ENCODE measurements around the gene TTC23. TPM values are rescaled to one million over a fixed set of nuclear protein-coding genes. Genes with fewer than 3 reads are reported as not detected.
A peak's percentile ranks its signal among the peaks of the same experiment; 100 is the strongest.

The TTC23 gene, protein sequence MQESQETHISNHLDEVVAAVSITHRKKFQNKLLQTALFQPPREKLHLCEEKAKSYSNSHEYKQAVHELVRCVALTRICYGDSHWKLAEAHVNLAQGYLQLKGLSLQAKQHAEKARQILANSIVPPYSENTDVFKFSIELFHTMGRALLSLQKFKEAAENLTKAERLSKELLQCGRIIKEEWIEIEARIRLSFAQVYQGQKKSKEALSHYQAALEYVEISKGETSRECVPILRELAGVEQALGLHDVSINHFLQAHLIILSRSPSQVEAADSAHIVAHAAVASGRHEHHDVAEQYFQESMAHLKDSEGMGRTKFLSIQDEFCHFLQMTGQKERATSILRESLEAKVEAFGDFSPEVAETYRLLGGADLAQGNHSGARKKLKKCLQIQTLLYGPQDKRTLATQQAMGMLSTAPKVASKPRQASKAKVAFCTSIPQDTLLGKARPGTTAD
- 23.1 and 23.5 TPM in 2 replicates for total RNA-seq
- long read RNA-seq, partial matches to known transcripts, result 12 of 67 reads
- long read RNA-seq, other reads (novel, unspliced or antisense), result 53 of 67 reads

DNA sequence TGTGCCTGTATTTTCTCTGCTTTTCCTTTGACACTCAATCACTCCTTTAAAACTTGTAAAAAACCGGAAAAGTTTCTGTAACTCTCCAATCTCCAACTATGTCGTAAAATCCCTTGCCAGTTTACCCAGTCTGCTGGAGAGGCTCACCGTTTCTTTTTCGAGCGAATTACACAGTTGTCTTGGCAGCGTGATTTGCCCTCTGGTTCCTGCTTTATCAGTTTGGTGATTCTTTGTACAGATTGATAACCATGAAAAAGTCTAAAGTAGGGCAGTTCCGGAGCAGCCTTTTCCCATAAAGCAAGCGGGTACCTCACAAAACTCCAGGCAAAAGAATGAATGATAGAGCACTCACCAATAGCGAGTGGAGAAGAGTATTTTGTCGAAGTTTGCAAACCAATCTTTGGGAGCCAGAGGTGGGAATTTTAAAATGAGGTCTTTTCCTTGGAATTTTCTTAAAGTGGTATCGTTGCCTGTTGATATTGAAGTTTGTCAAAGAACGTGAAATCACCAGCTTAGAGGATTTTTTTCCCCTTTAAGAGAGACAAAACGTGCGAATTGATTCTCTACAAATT lies at the start of gene TTC23:
Gene TTC23, minus strand, starts transcription at position 312 of the 572 bp plus-strand sequence. CDS start 20,869 bp downstream, outside the sequence.
- no peaks in the 10 kb centered on the region for H3K27me3 Mint-ChIP-seq (ENCODE audit: unreplicated experiment)
- no peaks in the 10 kb centered on the region for H3K9me3 Mint-ChIP-seq (ENCODE audit: unreplicated experiment)
- no peak for DNase-seq (ENCODE audit: extremely low spot score, unreplicated experiment)
- peaks cover 32% of the 10 kb centered on the region for H3K4me1 Mint-ChIP-seq (ENCODE audit: unreplicated experiment)
- no peak within 1 kb of the TSS for H3K4me3 Mint-ChIP-seq (ENCODE audit: unreplicated experiment)
- H3K36me3 Mint-ChIP-seq (ENCODE audit: unreplicated experiment), result no peaks in the 10 kb centered on the region
- TF ChIP-seq, protein P1, sequence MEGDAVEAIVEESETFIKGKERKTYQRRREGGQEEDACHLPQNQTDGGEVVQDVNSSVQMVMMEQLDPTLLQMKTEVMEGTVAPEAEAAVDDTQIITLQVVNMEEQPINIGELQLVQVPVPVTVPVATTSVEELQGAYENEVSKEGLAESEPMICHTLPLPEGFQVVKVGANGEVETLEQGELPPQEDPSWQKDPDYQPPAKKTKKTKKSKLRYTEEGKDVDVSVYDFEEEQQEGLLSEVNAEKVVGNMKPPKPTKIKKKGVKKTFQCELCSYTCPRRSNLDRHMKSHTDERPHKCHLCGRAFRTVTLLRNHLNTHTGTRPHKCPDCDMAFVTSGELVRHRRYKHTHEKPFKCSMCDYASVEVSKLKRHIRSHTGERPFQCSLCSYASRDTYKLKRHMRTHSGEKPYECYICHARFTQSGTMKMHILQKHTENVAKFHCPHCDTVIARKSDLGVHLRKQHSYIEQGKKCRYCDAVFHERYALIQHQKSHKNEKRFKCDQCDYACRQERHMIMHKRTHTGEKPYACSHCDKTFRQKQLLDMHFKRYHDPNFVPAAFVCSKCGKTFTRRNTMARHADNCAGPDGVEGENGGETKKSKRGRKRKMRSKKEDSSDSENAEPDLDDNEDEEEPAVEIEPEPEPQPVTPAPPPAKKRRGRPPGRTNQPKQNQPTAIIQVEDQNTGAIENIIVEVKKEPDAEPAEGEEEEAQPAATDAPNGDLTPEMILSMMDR (IDR thresholded peaks at IDR 0.05), result no peak
- peak within 1 kb of the TSS; percentile 96 for H3K27ac Mint-ChIP-seq (ENCODE audit: unreplicated experiment)

GRCh38 chr15:99296386-99296785 lies 47.0 kb upstream of the TTC23 start:
- no peak overlapping the region for H3K27ac Mint-ChIP-seq (ENCODE audit: unreplicated experiment)
- peaks cover 5% of the 10 kb centered on the region for H3K4me1 Mint-ChIP-seq (ENCODE audit: unreplicated experiment)
- no peak overlapping the region for H3K4me3 Mint-ChIP-seq (ENCODE audit: unreplicated experiment)
- DNase-seq (ENCODE audit: extremely low spot score, unreplicated experiment), result no peak
- no peaks in the 10 kb centered on the region for H3K27me3 Mint-ChIP-seq (ENCODE audit: unreplicated experiment)
- H3K9me3 Mint-ChIP-seq (ENCODE audit: unreplicated experiment), result peaks cover 15% of the 10 kb centered on the region
- peaks cover 28% of the 10 kb centered on the region for H3K36me3 Mint-ChIP-seq (ENCODE audit: unreplicated experiment)
- TF ChIP-seq, protein P1 (IDR thresholded peaks at IDR 0.05), result no peak

DNA sequence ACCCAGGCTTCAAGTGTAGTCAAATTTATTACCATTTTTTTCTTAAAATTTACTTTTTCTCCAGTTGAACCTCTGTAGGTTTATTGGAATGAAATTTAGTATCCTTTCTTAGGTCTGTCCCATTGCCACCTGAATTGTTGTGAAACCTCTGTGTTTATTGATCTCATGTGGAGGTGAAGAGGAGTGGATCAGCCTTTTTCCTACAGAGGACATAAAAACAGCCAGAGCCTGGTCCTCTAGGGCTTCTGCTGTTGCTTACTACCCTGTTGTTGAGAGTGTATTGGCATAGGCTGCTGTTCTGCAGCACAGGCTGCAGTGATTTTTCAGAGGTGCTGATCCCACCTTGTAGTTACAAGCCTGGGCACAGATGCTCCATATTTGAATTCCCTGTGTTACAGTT lies 46.5 kb upstream of the TTC23 start:
- H3K9me3 Mint-ChIP-seq (ENCODE audit: unreplicated experiment), result peaks cover 15% of the 10 kb centered on the region
- peaks cover 5% of the 10 kb centered on the region for H3K4me1 Mint-ChIP-seq (ENCODE audit: unreplicated experiment)

DNA sequence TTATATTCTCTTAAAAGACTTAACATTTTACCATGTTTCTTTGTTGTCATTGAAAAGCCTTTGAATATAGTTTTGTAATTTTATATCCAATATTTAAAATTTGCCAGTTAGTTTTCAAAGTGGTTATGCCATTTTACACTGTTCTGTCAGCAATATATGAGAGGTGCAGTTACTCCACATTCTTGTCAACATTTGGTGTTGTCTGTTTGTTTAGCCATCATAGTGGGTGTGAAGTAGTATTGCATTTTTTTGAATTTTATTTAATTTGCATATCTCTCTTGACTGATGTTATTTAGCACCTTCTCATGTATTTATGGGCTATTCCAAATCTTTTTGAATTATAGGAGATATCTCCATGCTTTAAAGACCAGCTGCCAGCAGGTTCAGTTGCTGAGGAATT lies 42.3 kb upstream of the TTC23 start:
- DNase-seq (ENCODE audit: extremely low spot score, unreplicated experiment), result no peak
- Mint-ChIP-seq H3K4me3 (ENCODE audit: unreplicated experiment) (no peak overlapping the region), H3K36me3 (ENCODE audit: unreplicated experiment) (peaks cover 30% of the 10 kb centered on the region), H3K27ac (ENCODE audit: unreplicated experiment) (no peak overlapping the region), H3K9me3 (ENCODE audit: unreplicated experiment) (peaks cover 15% of the 10 kb centered on the region), H3K4me1 (ENCODE audit: unreplicated experiment) (peaks cover 6% of the 10 kb centered on the region), H3K27me3 (ENCODE audit: unreplicated experiment) (no peaks in the 10 kb centered on the region)
- TF ChIP-seq, protein P1 (IDR thresholded peaks at IDR 0.05), result no peak

More for the DNA sequence above, 46.5 kb upstream of the TTC23 start:
- TF ChIP-seq, protein P1 (IDR thresholded peaks at IDR 0.05), result no peak
- DNase-seq (ENCODE audit: extremely low spot score, unreplicated experiment), result no peak
- H3K4me3 Mint-ChIP-seq (ENCODE audit: unreplicated experiment), result no peak overlapping the region
- H3K27me3 Mint-ChIP-seq (ENCODE audit: unreplicated experiment), result no peaks in the 10 kb centered on the region
- H3K36me3 Mint-ChIP-seq (ENCODE audit: unreplicated experiment), result peaks cover 32% of the 10 kb centered on the region
- H3K27ac Mint-ChIP-seq (ENCODE audit: unreplicated experiment), result no peak overlapping the region

DNA sequence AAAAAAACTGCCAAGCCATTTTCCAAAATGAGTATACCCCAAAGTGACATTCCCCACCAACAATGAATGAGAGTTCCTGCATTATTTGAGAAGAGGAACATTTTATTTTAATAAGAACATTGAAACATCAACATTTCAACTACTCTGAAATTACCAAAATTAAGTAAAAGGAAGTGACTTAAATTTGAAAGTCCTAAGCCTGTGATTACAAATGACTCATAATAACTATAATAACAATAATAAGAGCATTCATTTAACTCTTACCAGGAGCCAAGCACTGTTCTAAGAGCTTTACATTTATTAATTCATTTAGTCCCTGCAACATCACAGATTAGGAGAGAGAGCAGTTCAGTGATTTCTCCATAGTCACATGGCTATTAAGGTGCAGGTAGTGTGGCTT lies 34.3 kb upstream of the TTC23 start:
- no peak for DNase-seq (ENCODE audit: extremely low spot score, unreplicated experiment)
- Mint-ChIP-seq H3K4me1 (ENCODE audit: unreplicated experiment) (peaks cover 35% of the 10 kb centered on the region), H3K9me3 (ENCODE audit: unreplicated experiment) (no peaks in the 10 kb centered on the region), H3K36me3 (ENCODE audit: unreplicated experiment) (peaks cover 11% of the 10 kb centered on the region), H3K4me3 (ENCODE audit: unreplicated experiment) (no peak overlapping the region), H3K27ac (ENCODE audit: unreplicated experiment) (no peak overlapping the region), H3K27me3 (ENCODE audit: unreplicated experiment) (no peaks in the 10 kb centered on the region)
- TF ChIP-seq, protein P1 (IDR thresholded peaks at IDR 0.05), result no peak
